Panc1 (cell line): Measurements from ENCODE around the gene ADCY9. TPM values are rescaled to one million over a fixed set of nuclear protein-coding genes. Genes with fewer than 3 reads are reported as not detected.

ENCODE experiments used
- ATAC-seq: fragments of 200-7000 bp; cut with Tn5 transposase; 2 replicates; pipeline ENCODE4 v1.9.1; 2020; ENCODE audit warnings: mild to moderate bottlenecking, moderate library complexity
- BruUV-seq: library from RNA; stranded (reverse); fragments of 400-500 nt; replicated peaks from 2 replicates; lab custom pipeline; 2021; lab: Mats Ljungman, UMichigan
- CTCF ChIA-PET: fragments of 300-600 bp; sonication (Branson Sonifier 250); formaldehyde crosslinking; loops from one replicate; lab custom pipeline; 2022; ENCODE audit warnings: antibody characterized with exemption; lab: Charles Lee
- POLR2A ChIA-PET: fragments of 300-600 bp; sonication (Branson Sonifier 250); formaldehyde crosslinking; loops from one replicate; lab custom pipeline; 2022; ENCODE audit warnings: antibody characterized with exemption; lab: Charles Lee
- DNase-seq: peaks from one replicate; pipeline ENCODE4 v3.0.0-alpha.2; 2010; ENCODE audit warnings: low read depth, low spot score
- H3K27ac ChIP-seq: 2 replicates; pipeline ENCODE4 v1.5.1; 2011; ENCODE audit warnings: mild to moderate bottlenecking, low read length, inconsistent platforms
- H3K27me3 ChIP-seq: fragments of 200-500 bp; sonication (Bioruptor generic); 2 replicates; pipeline ENCODE4 v1.6.0; 2014; ENCODE audit warnings: low read length, inconsistent platforms; ENCODE audit not compliant: control insufficient read depth, insufficient read depth
- H3K36me3 ChIP-seq: fragments of 200-500 bp; sonication (Bioruptor generic); 2 replicates; pipeline ENCODE4 v1.5.1; 2014; ENCODE audit warnings: inconsistent platforms, mild to moderate bottlenecking, low read length, moderate library complexity; ENCODE audit not compliant: control insufficient read depth, insufficient read depth
- H3K4me1 ChIP-seq: 2 replicates; pipeline ENCODE4 v1.5.1; 2011; ENCODE audit warnings: inconsistent platforms, mild to moderate bottlenecking, low read length, moderate library complexity; ENCODE audit not compliant: control insufficient read depth, insufficient read depth
- H3K4me3 ChIP-seq, 2 experiments: 2 replicates each; pipeline ENCODE4 v1.5.1; 2011 to 2012; ENCODE audit warnings: low read depth in 2 of 2, low read length in 2 of 2, mild to moderate bottlenecking in 2 of 2, inconsistent platforms in 1 of 2, moderate library complexity in 1 of 2
- H3K9me3 ChIP-seq: fragments of 200-500 bp; sonication (Bioruptor generic); 2 replicates; pipeline ENCODE4 v1.5.1; 2014; ENCODE audit warnings: low read depth, mild to moderate bottlenecking, inconsistent platforms, low read length, moderate library complexity; ENCODE audit not compliant: control insufficient read depth, insufficient read depth
- POLR2AphosphoS5 ChIP-seq: IDR thresholded peaks from 2 replicates; pipeline ENCODE4 v1.6.1; 2012; ENCODE audit warnings: mild to moderate bottlenecking, low read depth, low read length, moderate library complexity
- SIN3A ChIP-seq: IDR thresholded peaks from 2 replicates; pipeline ENCODE4 v1.6.1; 2012; ENCODE audit warnings: low read depth, mild to moderate bottlenecking, low read length, moderate library complexity, borderline replicate concordance; ENCODE audit not compliant: insufficient read depth
- TCF7L2 ChIP-seq: IDR thresholded peaks from 2 replicates; pipeline ENCODE4 v1.6.1; 2011; ENCODE audit warnings: mild to moderate bottlenecking, low read depth, low read length, inconsistent platforms
- in situ Hi-C: cut with HindIII; loops from 2 replicates; pipeline ENCODE4 v1.10.0; 2016; ENCODE audit warnings: low sequenced_read_pairs, low pct_unique_long_range_greater_than_20kb
- intact Hi-C: fragments of 100-400 bp; cut with micrococcal nuclease; formaldehyde crosslinking; loops from one replicate; pipeline ENCODE4 v1.10.0; 2022; ENCODE audit not compliant: unreplicated experiment
- total RNA-seq: library from RNA; stranded (reverse); gene quantifications from one replicate; pipeline ENCODE4 v1.2.1, GENCODE V29; 2021; ENCODE audit not compliant: unreplicated experiment
- TF ChIP-seq, protein P1 (sequence below), 2 experiments: IDR thresholded peaks; 2 replicates each; pipeline ENCODE4 v1.6.1; 2011 to 2012; ENCODE audit warnings: low read depth in 2 of 2, control low read depth in 1 of 2, low read length in 1 of 2, mild to moderate bottlenecking in 1 of 2, moderate library complexity in 1 of 2; ENCODE audit not compliant: insufficient read depth in 1 of 2
- TF ChIP-seq, protein P2 (sequence below): fragments of 450-650 bp; IDR thresholded peaks from 2 replicates; pipeline ENCODE4 v1.5.1; 2017; ENCODE audit warnings: mild to moderate bottlenecking

Gene ADCY9
- total RNA-seq, 1 experiment from 2014 or later = 29.8 TPM

DNA sequence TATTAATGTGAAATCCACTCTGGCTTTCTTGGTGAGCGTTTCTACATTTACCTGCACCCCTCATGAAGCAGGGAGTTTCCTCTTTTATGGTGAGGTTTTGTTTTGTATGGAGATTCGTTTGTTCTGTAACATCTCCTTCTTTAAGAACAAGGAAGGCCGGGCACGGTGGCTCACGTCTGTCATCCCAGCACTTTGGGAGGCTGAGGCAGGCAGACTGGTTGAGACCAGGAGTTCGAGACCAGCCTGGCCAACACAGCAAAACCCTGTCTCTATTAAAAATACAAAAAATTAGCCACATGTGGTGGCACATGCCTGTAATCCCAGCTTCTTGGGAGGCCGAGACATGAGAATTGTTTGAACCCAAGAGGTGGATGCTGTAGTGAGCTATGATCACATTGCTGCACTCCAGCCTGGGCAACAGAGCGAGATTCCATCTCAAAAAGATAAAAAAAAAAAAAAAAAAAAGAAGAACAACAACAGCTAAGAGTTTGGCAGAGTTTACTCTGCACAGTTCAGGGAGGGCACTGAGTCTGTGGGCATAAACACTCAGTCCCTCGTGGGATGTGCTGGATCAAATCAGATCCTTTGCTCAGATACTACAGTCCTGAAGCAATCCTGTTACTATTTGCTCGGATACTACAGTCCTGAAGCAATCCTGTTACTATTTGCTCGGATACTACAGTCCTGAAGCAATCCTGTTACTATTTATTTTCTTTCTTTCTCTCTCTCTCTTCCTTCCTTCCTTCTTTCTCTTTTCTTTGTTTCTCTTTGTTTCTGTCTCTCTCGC, 28.9 kb downstream of the ADCY9 start:
- Histone ChIP-seq H3K36me3 (no peaks in the 10 kb centered on the region), H3K27me3 (no peaks in the 10 kb centered on the region), H3K4me3 (no peak overlapping the region), H3K9me3 (no peaks in the 10 kb centered on the region), H3K27ac (no peak overlapping the region; the same call in 1 of the 2 replicates), H3K4me1 (peaks cover 21% of the 10 kb centered on the region)
- intact Hi-C loops (no loop called here), in situ Hi-C loops (no loop called here)
- TF ChIP-seq, protein P1, sequence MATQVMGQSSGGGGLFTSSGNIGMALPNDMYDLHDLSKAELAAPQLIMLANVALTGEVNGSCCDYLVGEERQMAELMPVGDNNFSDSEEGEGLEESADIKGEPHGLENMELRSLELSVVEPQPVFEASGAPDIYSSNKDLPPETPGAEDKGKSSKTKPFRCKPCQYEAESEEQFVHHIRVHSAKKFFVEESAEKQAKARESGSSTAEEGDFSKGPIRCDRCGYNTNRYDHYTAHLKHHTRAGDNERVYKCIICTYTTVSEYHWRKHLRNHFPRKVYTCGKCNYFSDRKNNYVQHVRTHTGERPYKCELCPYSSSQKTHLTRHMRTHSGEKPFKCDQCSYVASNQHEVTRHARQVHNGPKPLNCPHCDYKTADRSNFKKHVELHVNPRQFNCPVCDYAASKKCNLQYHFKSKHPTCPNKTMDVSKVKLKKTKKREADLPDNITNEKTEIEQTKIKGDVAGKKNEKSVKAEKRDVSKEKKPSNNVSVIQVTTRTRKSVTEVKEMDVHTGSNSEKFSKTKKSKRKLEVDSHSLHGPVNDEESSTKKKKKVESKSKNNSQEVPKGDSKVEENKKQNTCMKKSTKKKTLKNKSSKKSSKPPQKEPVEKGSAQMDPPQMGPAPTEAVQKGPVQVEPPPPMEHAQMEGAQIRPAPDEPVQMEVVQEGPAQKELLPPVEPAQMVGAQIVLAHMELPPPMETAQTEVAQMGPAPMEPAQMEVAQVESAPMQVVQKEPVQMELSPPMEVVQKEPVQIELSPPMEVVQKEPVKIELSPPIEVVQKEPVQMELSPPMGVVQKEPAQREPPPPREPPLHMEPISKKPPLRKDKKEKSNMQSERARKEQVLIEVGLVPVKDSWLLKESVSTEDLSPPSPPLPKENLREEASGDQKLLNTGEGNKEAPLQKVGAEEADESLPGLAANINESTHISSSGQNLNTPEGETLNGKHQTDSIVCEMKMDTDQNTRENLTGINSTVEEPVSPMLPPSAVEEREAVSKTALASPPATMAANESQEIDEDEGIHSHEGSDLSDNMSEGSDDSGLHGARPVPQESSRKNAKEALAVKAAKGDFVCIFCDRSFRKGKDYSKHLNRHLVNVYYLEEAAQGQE (IDR thresholded peaks at IDR 0.05; ENCODE audit: insufficient read depth in 1 of 2, low read depth in 2 of 2, low read length in 1 of 2) = no peak
- TF ChIP-seq TCF7L2 = no peak
- DNase-seq (no peak), ATAC-seq (no peak)
- ChIA-PET POLR2A (interaction anchor here (0.5 kb wide), 1 partner anchor 31 kb away, joined by 11 read pairs; no protein-coding TSS in a partner anchor), CTCF (no interaction called here)
- no TSS peak for BruUV-seq

DNA sequence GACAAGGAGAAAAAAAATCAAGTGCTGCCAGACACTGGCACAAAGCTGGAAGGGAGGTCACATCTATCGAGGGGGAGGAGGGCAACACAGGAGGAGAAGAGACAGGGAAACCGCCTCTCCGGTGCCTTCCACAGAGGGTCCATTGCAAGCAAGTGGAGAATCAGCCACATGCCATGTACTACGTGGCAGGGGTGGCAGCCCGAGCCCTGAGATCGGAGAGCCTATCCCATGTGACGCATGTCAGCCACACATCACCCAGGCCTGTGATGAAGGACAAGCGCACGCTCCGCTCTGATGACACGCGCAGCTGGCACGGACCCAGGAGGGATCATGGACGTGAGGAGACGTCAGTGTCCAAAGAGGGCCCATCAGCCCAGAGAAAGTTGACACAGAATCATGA, 30.1 kb downstream of the ADCY9 start:
- POLR2A ChIA-PET = no interaction called here
- CTCF ChIA-PET = no interaction called here

More for the DNA sequence above, 30.1 kb downstream of the ADCY9 start:
- BruUV-seq = no TSS peak
- TF ChIP-seq, protein P1 (IDR thresholded peaks at IDR 0.05; ENCODE audit: insufficient read depth in 1 of 2, low read depth in 2 of 2, low read length in 1 of 2) = no peak
- TF ChIP-seq SIN3A (no peak), TCF7L2 (no peak), POLR2AphosphoS5 (no peak)
- TF ChIP-seq, protein P2, sequence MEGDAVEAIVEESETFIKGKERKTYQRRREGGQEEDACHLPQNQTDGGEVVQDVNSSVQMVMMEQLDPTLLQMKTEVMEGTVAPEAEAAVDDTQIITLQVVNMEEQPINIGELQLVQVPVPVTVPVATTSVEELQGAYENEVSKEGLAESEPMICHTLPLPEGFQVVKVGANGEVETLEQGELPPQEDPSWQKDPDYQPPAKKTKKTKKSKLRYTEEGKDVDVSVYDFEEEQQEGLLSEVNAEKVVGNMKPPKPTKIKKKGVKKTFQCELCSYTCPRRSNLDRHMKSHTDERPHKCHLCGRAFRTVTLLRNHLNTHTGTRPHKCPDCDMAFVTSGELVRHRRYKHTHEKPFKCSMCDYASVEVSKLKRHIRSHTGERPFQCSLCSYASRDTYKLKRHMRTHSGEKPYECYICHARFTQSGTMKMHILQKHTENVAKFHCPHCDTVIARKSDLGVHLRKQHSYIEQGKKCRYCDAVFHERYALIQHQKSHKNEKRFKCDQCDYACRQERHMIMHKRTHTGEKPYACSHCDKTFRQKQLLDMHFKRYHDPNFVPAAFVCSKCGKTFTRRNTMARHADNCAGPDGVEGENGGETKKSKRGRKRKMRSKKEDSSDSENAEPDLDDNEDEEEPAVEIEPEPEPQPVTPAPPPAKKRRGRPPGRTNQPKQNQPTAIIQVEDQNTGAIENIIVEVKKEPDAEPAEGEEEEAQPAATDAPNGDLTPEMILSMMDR = no peak
- no peak overlapping the region for H3K4me3 ChIP-seq
- H3K27me3 ChIP-seq = no peaks in the 10 kb centered on the region
- no peak overlapping the region for H3K27ac ChIP-seq
- H3K36me3 ChIP-seq = no peaks in the 10 kb centered on the region
- H3K9me3 ChIP-seq = no peaks in the 10 kb centered on the region
- intact Hi-C loops (no loop called here), in situ Hi-C loops (no loop called here)
- H3K4me1 ChIP-seq = peaks cover 25% of the 10 kb centered on the region
- DNase-seq (no peak), ATAC-seq (no peak)
